Liver (tissue), 3 donors: Measurements from ENCODE around the gene CDH13.

ENCODE experiments used
- EGR1 ChIP-seq, 2 donors: IDR thresholded peaks; 2 replicates each; pipeline ENCODE4 v1.6.1; 2016 to 2018; ENCODE audit warnings: antibody characterized with exemption in 2 of 2, low read depth in 2 of 2
- MAX ChIP-seq: IDR thresholded peaks from 2 replicates; pipeline ENCODE4 v1.6.1; 2016; ENCODE audit warnings: antibody characterized with exemption
- TF ChIP-seq, protein P1 (sequence below): fragments of 150-350 bp; IDR thresholded peaks from 2 replicates; pipeline ENCODE4 v1.5.1; 2017; ENCODE audit warnings: improper control_type of control experiment, low read depth, low read length; ENCODE audit not compliant: missing input control
- TF ChIP-seq, protein P2 (sequence below): IDR thresholded peaks from 2 replicates; pipeline ENCODE4 v1.6.1; 2016; ENCODE audit warnings: antibody characterized with exemption
- TF ChIP-seq, protein P3 (sequence below): IDR thresholded peaks from 2 replicates; pipeline ENCODE4 v1.6.1; 2016; ENCODE audit warnings: antibody characterized with exemption, mild to moderate bottlenecking
- donor health status: healthy.
- donor health status: healthy.

- TF ChIP-seq, protein P1, sequence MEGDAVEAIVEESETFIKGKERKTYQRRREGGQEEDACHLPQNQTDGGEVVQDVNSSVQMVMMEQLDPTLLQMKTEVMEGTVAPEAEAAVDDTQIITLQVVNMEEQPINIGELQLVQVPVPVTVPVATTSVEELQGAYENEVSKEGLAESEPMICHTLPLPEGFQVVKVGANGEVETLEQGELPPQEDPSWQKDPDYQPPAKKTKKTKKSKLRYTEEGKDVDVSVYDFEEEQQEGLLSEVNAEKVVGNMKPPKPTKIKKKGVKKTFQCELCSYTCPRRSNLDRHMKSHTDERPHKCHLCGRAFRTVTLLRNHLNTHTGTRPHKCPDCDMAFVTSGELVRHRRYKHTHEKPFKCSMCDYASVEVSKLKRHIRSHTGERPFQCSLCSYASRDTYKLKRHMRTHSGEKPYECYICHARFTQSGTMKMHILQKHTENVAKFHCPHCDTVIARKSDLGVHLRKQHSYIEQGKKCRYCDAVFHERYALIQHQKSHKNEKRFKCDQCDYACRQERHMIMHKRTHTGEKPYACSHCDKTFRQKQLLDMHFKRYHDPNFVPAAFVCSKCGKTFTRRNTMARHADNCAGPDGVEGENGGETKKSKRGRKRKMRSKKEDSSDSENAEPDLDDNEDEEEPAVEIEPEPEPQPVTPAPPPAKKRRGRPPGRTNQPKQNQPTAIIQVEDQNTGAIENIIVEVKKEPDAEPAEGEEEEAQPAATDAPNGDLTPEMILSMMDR, result no peak
- TF ChIP-seq, protein P2, sequence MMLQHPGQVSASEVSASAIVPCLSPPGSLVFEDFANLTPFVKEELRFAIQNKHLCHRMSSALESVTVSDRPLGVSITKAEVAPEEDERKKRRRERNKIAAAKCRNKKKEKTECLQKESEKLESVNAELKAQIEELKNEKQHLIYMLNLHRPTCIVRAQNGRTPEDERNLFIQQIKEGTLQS, result no peak
- no peak for TF ChIP-seq EGR1 (IDR thresholded peaks at IDR 0.05; ENCODE audit: low read depth in 2 of 2)
- TF ChIP-seq, protein P3, sequence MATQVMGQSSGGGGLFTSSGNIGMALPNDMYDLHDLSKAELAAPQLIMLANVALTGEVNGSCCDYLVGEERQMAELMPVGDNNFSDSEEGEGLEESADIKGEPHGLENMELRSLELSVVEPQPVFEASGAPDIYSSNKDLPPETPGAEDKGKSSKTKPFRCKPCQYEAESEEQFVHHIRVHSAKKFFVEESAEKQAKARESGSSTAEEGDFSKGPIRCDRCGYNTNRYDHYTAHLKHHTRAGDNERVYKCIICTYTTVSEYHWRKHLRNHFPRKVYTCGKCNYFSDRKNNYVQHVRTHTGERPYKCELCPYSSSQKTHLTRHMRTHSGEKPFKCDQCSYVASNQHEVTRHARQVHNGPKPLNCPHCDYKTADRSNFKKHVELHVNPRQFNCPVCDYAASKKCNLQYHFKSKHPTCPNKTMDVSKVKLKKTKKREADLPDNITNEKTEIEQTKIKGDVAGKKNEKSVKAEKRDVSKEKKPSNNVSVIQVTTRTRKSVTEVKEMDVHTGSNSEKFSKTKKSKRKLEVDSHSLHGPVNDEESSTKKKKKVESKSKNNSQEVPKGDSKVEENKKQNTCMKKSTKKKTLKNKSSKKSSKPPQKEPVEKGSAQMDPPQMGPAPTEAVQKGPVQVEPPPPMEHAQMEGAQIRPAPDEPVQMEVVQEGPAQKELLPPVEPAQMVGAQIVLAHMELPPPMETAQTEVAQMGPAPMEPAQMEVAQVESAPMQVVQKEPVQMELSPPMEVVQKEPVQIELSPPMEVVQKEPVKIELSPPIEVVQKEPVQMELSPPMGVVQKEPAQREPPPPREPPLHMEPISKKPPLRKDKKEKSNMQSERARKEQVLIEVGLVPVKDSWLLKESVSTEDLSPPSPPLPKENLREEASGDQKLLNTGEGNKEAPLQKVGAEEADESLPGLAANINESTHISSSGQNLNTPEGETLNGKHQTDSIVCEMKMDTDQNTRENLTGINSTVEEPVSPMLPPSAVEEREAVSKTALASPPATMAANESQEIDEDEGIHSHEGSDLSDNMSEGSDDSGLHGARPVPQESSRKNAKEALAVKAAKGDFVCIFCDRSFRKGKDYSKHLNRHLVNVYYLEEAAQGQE, result no peak
- TF ChIP-seq MAX, result no peak
These were observed 914.5 kb downstream of the CDH13 start for GRCh38 chr16:83541231-83541630.
